Measurements from ENCODE around the gene FTCDNL1.

The FTCDNL1 gene

DNA sequence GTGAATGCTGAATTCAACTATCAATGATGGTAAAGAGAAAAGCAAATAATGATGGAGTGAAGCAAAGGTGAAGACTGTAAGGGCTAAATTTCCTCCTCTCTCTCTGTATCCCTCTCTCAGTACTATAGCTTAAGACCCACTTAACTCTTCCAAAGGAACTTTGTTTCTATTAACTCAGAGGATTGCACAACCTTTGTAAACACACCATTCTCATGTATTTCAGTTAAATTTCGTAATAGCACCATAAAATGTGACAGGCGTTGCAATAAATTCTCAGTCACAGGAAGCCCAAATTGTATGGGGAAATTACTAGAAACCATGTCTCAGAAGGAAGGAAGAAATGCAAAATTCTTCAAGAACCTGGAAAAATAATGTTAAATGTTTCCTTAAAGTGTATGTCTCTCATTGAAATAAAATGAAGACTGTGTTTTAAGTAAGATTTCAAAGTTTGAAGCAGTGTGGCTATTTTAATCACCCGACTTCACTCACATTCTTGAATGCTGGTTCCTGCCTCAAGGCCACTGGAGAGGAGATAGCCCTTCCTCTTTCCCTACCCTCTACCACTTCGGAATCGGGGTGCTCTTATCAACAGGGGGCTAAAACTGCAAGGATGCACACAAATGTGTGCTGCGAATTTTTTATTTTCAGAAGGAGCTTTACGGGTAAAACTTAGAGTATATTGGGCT, 112.1 kb downstream of the FTCDNL1 start:
- no peak for DNase-seq

DNA sequence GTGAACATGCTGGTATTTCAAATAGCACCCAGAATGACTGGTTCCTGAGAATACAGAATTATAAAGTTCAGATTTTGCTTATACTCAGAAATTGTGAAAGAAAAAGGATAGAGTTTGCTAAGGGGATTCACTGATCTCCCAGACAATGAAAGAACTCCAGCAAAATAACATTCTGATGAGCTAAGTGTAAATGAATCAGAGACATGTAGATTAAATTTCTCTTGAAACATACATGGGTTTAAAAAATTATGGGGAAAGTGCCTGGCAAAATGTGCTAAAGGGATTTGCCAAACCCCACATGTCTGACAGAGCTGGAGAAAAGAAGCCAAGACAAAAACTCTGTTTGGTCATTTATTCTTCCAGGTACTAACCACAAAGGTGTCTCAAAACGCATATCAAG, 116.3 kb downstream of the FTCDNL1 start:
- DNase-seq: no peak

DNA sequence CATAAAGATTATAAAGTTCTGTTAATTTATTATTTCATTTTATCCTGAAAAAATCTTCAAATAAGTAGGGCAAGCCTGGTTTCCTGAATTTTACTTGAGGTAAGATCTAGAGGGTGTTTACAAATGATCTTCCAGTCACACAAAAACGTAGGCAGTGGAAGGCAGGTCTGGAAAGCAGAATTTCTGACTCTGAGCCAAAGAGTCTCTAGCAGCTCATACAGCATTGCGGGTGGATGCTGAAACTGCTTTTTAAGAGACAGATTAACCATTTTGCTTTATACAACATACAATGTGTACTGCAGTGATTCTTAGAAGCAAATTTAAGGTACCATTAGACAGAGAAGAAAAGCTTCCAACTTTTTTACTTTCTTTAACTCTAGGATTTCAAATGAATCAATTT, 117.0 kb downstream of the FTCDNL1 start:
- DNase-seq: no peak

DNA sequence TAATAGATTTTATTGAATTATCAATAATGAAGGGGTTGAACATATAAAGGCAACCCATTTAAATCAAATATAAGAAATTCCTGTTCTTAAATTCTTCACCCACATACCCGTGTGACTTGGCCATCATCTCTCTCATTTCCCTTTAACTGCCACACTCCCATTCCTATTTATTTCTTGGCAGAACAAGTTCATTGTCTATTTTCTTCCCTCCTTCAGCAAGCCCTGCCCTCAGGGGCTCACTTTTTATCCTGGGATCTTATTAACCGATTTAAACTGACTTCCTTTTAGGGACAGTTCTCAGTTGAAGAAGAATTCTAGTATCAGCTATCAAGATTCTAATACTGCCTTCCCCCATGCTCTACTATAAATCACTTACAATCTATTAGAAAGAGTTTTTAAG, 123.2 kb downstream of the FTCDNL1 start:
- DNase-seq: no peak

DNA sequence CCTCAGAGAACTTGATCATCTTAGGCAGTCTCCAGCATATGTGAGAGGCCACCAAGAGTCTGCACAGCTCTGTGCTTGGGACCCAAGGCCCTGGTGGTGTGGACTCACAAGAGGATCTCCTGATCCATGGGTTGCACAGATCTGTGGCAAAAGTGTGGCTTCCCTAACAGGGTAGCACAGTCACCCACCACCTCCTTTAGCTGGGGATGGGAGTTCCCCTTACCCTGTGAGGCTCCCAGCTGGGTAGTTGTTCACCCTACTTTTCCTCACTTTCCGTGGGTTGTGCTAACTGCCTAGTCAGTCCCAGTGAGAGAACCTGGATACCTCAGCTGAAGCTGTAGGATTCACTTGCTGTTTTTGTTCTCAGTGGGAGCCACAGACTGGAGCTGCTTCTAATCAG, 123.7 kb downstream of the FTCDNL1 start:
- DNase-seq: no peak

DNA sequence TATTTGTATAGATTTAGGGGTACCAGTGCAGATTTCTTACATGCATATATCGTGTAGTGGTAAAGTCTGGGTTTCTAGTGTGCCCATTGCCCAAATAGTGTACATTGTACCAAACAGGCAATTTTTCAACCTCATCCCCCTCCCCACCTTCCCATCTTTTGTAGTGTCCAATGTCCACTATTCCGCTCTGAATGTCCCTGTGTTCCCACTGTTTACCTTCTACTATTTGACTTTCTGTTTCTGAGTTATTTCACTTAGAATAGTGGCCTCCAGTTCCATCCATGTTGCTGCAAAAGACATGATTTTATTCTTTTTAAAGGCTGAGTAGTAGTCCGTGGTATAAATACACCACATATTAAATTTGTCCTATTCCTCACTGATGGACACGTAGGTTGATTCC, 132.9 kb downstream of the FTCDNL1 start:
- DNase-seq: no peak

DNA sequence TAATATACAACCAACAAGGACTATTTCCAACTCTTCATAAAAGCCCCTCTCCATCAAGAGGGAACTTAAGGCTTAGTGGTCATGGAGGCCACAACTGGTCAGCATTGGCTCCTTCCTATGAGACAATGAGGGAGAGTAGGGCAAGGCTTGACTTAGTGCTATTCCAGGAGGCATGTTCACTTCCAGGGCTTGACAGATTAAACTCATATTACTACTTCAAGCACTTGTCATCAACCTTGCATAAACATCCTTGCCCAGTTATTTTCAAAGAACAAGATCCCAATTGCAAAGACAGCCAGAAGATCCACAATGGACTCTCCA, 133.4 kb downstream of the FTCDNL1 start:
- no peak for DNase-seq

DNA sequence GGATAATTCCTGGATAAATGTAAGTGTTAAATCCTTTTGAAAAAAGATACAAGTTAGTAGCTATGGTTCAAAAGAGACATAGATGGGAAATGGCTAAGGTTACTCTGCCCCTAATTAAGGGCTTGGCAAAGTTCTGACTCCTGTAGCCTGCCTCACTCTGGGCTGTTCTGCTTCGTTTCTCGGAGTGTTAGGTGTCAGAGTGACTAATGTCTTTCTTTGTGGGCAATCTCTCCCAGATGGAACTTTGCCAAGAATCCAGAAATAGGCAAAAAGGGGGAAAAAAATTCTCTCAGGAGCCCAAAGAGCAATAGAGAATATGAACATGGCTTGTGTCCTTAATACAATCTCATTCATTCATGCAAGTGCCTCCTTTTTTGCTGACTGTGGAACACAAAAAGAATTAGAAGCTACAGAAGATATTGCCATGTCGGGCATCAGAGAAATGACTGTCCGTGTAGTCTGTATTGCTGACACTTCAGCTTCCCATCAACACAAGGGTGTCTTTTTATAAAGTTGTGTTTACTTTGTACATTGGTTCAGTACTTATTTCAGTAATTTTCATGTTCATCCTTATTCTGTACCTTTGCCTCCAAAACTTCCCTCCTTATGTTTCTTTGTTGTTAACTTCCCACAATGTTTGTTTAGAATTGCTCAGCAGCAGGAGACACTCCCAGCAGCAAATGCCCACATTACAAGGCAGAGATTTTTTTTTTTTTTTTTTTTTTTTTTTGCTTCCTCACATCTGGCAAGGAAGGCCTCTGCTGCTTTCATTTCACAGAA, 134.0 kb downstream of the FTCDNL1 start:
- no peak for DNase-seq

DNA sequence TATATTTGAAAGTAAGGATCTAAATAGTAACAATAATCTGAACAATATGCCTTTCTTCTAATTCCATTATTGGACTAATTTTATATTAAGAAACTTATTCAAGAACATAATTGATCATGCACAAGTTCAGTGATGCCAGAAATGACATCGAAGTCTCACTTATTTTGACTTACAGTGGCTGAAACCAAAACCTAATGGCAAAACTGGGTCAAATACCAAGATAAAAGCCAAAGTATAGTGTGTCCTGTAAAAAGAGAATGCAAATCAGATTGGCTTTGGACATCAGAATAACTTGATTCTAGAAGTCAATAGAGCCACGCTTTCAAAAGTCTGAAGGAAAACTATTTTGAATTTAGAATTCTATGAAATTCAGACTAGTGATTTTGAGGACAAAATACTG, 137.2 kb downstream of the FTCDNL1 start:
- DNase-seq: no peak

DNA sequence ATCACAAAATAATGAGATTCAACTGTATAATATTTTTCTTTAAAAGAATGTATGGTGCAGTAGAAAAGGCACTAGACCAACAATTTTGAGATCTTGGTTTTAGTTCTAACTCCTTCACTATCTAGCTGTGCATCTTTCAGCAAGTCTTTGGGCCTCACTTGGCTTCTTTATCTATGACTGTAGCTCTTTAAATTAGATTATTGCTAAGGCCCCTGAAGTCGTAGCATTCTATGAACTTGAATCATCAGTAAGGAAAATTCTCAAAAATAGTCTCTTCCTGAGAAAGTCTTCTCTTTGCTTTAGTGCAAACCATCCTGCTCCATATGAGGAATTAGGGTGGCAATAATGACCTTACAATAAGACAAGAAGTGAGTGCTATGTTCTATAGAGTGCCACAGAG, 140.4 kb downstream of the FTCDNL1 start:
- DNase-seq: no peak
